Skeletal muscle satellite cell (primary cell): Measurements from ENCODE around the gene MYL12A.

Source experiments
- H3K27me3 ChIP-seq: 2 replicates; pipeline ENCODE4 v1.7.0; 2013; ENCODE audit warnings: low read length; ENCODE audit not compliant: control insufficient read depth, insufficient read depth
- H3K36me3 ChIP-seq: 2 replicates; pipeline ENCODE4 v1.7.0; 2013; ENCODE audit warnings: mild to moderate bottlenecking, control low read depth, low read length; ENCODE audit not compliant: insufficient read depth
- H3K4me1 ChIP-seq: 2 replicates; pipeline ENCODE4 v1.7.0; 2013; ENCODE audit warnings: low read length; ENCODE audit not compliant: control insufficient read depth, insufficient read depth
- H3K4me2 ChIP-seq: 2 replicates; pipeline ENCODE4 v1.7.0; 2013; ENCODE audit warnings: mild to moderate bottlenecking, low read length
- H3K4me3 ChIP-seq: 2 replicates; pipeline ENCODE4 v1.7.0; 2013; ENCODE audit warnings: low read length
- H3K9ac ChIP-seq: 2 replicates; pipeline ENCODE4 v1.7.0; 2013; ENCODE audit warnings: mild to moderate bottlenecking, low read depth, low read length, moderate library complexity
- H3K9me3 ChIP-seq: replicated peaks from 2 replicates; pipeline ENCODE4 v1.7.0; 2013; ENCODE audit warnings: mild to moderate bottlenecking, control low read depth, low read length

MYL12A gene

DNA sequence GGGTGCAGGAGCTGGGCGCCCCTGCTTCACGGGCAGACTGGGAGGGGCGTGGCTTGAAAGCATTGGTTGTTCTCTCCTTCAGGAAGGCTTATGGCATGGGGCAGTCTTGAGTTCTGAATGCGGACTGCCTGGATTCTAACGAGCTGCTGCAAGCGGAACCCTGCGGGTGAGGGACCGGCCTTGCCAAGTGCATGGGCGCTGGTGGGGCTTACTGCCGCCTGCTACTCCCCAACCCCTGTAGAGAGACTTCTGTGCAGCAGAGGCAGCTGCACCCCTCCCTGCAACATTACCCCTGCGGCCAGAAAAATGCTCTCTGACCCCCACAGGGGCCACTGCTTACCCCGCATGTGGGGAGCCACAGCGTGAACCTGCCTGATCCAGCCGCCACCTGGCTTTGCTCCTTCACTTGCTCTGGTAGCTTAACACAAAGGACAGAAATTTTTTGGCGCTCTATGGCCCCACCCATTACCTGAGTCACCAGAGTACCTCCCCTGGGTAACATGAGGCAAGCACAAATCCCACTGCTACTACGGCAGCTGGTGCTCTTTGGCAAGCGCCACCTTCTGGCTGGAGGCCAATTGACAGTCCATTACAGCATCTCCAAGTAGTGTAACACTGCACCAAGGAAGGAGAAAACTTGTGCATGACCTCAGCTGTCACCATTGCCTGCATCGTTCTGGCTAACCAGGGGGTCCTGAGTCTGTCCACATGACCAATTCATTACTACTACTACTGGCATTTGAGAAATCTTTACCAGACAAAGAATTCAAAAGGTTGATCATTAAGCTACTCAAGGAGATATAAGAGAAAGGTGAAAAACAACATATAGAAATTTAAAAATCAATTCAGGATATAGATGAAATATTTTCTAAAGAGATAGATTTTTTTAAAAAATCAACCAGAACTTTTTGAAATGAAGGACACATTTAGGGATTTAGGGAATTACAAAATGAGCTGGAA, 49.7 kb downstream of the MYL12A start:
- H3K9ac ChIP-seq, result peak overlapping the region; percentile 74
- no peaks in the 10 kb centered on the region for H3K9me3 ChIP-seq
- peak overlapping the region; percentile 68 for H3K4me3 ChIP-seq
- no peaks in the 10 kb centered on the region for H3K27me3 ChIP-seq
- H3K36me3 ChIP-seq, result no peaks in the 10 kb centered on the region
- peak overlapping the region; percentile 79 for H3K4me2 ChIP-seq
- peaks cover 12% of the 10 kb centered on the region for H3K4me1 ChIP-seq

DNA sequence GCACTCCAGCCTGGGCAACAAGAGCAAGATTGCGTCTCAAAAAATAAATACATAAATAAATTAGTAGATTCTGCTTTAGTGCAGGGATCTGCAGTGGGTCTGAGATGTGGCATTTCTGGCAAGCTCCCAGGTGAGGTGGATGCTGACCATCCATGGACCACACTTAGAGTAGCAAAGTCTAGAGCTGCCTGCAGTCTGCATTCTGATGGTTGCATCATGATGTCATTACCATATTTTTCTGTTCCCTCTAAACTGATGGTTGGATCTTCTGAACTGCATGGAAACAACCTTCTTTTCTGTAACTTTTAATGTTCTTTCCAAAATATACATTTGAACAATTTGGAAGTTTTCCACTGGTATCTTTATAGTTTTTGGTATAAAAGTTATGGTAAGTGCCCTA, 57.2 kb downstream of the MYL12A start:
- H3K4me1 ChIP-seq, result peaks cover 19% of the 10 kb centered on the region
- no peaks in the 10 kb centered on the region for H3K27me3 ChIP-seq
- H3K9ac ChIP-seq, result no peak overlapping the region
- no peaks in the 10 kb centered on the region for H3K36me3 ChIP-seq
- H3K9me3 ChIP-seq, result no peaks in the 10 kb centered on the region
- H3K4me3 ChIP-seq, result no peak overlapping the region
- no peak overlapping the region for H3K4me2 ChIP-seq

DNA sequence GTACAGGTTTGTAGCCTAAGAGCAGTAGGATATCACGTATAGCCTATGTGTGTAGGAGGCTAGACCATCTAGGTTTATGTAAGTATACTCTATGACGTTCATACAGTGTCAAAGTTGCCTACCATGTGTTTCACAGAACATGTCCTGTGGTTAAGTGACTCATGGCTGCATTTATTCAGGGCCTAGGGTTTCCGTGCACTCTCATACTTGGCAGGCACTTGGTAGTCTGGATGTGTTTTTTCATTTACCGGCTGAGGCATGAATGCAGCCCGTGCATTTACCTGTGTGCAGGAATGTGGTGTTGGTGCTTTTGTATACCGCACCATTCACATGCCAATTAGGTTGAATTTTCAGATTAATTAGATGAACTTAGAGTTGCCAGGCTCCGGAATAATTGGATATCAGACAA, 57.8 kb downstream of the MYL12A start:
- H3K4me3 ChIP-seq, result no peak overlapping the region
- no peaks in the 10 kb centered on the region for H3K36me3 ChIP-seq
- H3K27me3 ChIP-seq, result no peaks in the 10 kb centered on the region
- H3K4me2 ChIP-seq, result peak overlapping the region; percentile 51
- H3K9me3 ChIP-seq, result no peaks in the 10 kb centered on the region
- peaks cover 19% of the 10 kb centered on the region for H3K4me1 ChIP-seq
- H3K9ac ChIP-seq, result peak overlapping the region; percentile 43
